ENCODE results near the gene ZCCHC14.
"Not testable (repeated sequence)": the region's sequence is repeated elsewhere in the genome, so short reads cannot be mapped to it uniquely, and the experiment has no call there.

ZCCHC14 gene

DNA sequence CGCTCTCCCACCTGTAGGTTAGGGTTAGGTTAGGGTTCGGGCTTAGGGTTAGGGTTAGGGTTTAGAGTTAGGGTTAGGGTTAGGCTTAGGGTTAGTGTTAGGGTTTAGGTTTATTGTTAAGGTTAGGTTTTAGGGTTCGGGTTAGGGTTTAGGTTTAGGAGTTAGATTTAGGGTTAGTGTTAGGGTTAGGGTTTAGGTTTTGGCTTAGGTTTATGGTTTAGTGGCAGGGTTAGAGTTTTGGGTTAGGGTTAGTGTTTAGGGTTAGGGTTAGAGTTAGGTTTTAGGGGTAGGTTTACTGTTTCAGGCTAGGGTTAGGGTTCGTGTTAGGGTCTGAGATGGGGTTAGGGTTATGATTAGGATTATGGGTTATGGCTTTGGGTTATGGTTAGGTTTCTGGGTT, 31.6 kb upstream of the ZCCHC14 start:
- no peak for DNase-seq (ENCODE audit: low spot score)

DNA sequence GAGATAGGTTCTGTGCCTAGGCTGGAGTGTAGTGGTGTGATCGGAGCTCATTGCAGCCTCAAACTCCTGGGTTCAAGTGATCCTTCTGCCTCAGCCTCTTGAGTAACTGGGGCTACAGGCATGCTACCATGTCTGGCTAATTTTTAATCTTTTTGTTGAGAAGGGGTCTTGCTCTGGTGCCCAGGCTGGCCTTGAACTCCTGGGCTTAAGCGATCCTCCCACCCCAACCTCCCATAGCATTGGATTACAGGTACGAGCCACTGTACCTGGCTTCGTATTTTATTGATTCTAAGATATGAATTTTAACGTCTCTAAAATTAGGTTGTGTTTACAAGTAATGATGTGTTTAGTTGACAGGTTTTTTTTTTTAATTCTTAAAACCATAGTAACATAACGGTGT, 30.8 kb upstream of the ZCCHC14 start:
- DNase-seq (ENCODE audit: low spot score), result not testable (repeated sequence)

DNA sequence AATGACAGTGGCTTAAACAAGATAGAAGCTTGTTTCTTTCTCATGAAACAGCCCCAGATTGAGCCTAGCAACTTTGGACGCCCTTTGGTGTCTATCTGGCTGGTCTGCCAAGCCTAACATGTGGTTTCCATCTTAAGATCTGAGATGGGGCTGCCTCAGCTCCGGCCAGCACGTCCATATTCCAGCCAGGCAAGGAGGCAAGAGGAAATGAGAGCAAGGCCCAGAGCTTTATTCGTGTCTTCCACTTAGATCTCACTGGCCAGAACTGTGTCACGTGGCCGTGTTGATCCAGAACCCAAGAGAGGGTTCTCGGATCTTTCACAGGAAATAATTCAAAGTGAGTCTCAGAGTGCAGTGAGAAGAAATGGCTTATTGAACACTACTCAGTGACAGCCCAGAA, 28.9 kb upstream of the ZCCHC14 start:
- not testable (repeated sequence) for DNase-seq (ENCODE audit: low spot score)

DNA sequence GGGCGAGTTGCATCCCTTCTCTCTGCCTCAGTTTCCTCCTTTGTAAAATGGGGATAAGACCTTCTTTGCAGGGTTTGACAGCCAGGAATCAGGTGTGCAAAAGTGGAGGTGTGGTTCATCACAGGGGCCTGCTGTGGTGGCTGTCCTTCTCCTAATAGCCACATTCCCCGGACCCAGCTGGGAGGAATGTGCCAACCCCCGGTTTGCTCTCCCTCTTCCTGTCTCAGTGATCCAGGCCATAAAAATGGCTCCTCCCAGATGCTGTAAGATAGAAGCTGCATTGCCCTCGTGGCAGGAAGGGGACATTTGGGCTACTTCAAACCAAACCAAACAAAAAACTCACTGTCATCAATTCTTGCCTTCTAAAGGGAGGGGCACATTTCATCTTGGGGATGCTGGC, 26.3 kb upstream of the ZCCHC14 start:
- DNase-seq (ENCODE audit: low spot score), result not testable (repeated sequence)

DNA sequence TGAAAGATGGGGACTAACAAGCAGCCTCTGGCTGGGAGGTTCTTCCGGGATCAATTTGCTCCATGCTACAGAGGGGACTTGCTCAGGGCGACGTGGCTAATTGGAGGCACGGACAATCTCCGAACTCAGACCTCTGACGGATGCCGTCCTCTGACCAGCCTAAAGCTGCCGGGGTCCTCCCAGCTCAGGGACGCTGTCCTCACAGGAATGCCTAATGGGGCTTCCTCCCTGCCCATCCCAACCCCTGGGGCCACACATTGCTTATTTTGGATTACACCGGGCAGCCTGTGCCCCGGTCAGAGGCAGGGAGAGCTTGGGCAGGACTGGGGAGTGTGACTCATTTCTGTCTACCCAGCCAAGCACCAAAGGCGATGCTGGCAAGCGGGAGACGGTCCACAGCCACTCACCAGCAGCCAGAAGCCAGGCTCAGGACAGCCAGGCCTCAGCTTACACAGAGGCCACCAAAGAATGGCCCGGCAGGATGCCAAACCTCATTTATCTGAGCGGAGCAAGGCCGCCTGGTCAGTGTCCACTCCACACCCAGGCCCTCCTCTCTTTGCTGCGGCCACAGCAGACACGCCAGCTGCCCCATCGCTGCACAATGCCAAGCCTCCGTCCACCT, 25.7 kb upstream of the ZCCHC14 start:
- not testable (repeated sequence) for DNase-seq (ENCODE audit: low spot score)

DNA sequence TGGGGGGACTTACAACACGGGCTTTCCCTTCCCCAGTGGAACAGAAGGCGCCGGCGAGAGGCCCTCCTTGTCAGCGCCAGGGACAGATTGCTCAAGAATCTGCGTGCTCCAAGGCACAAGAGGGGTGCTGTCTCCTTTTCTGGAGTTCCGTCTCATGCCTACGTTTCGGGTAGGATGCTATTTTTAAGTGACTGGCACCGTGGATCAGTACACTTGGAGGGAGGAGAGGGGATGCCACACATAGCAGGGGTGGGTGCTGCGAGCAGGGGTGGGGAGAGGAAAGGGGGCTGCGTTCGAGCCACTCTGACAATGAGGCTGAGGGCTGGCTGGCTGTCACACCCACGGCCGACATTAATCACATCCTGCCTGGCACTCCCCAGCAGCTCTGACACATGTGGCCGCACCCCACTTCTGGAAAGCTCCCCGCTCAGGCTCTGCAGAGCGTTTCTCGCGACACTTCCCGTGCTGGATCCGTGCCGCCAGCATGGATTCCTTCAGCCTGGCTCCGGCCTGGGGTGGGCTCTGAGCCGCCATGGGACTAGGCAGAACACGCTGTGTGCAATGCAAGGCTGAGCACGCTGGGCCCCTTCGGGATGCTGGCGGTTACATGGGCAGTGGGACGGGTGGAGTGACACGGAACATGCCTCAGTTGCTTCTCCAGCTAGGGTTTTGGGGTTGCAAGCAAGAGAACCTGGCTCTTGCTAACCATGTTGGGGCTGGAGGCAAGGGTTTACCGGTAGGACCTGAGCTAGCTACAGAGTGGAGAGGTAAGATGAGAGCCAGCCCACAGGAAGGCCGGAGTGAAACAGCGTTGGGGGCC, 25.0 kb upstream of the ZCCHC14 start:
- DNase-seq (ENCODE audit: low spot score), result not testable (repeated sequence)

DNA sequence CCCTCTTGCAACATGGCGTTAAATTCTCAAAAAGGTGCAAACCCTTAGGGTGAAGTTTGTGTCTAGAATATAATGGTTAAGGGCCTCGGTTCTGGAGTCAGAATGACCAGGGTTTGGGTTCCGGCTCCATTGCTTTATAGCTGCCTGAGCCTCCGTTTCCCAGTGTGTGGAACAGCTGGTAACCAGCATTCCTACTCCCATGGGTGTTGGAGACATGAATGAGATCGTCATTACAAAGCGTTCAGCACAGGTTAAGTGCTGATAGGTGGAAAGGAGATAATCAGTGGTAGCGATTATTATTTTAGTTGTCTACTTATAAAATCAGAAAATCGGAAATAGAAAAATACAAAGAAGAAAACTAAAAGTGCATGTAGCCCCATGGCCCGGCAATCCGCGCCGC, 23.5 kb upstream of the ZCCHC14 start:
- DNase-seq (ENCODE audit: low spot score), result no peak

DNA sequence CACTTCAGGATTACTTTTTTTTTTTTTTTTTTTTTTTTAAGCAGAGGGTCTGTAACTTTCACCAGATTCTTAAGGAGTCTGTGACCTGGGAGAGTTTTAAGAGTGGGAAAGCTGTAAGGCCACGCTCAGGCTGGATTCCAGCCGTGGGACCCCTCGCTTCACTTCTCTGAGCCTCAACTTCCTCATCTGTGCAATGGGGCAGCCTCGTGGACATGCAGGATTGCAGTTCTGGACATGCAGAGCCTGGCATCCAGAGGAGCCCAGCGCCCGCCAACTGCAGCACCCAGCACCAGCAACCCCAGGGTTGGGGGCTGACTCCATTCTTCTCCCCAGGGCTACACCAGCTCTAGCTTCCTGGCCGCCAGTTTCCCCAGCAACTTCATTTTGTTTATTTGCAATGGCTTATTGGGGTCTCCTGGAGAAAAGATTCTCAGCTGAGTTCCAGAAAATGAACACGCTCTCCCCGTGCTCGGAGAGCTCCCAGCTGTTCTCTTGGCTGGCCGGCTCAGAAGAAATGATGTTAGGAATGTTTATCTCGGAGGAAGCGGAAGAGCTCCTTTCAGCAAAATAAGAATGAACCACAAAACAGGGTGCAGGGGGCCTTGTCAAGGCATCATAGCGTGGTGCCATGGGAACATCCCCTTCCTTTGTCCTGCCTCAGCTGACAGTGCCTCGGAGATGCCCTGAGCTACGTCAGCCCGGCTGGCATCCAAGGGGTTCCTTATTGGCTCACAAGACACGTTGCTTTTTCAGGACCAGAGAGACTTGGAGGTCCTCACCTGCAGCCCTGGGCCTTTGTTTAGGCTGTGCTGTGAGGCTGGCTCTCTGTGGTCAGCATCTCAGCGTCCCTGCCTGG, 22.9 kb upstream of the ZCCHC14 start:
- no peak for DNase-seq (ENCODE audit: low spot score)

DNA sequence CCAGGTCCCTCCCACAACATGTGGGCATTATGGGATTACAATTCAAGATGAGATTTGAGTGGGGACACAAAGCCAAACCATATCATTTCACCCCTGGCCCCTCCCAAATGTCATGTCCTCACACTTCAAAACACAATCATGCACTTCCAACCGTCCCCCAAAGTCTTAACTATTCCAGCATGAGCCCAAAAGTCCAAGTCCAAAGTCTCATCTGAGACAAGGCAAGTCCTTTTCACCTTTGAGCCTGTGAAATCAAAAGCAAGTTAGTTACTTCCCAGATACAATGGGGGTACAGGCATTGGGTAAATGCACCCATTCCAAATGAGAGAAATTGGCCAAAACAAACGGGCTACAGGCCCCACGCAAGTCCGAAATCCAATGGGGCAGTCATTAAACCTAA, 17.0 kb upstream of the ZCCHC14 start:
- DNase-seq (ENCODE audit: low spot score), result not testable (repeated sequence)

DNA sequence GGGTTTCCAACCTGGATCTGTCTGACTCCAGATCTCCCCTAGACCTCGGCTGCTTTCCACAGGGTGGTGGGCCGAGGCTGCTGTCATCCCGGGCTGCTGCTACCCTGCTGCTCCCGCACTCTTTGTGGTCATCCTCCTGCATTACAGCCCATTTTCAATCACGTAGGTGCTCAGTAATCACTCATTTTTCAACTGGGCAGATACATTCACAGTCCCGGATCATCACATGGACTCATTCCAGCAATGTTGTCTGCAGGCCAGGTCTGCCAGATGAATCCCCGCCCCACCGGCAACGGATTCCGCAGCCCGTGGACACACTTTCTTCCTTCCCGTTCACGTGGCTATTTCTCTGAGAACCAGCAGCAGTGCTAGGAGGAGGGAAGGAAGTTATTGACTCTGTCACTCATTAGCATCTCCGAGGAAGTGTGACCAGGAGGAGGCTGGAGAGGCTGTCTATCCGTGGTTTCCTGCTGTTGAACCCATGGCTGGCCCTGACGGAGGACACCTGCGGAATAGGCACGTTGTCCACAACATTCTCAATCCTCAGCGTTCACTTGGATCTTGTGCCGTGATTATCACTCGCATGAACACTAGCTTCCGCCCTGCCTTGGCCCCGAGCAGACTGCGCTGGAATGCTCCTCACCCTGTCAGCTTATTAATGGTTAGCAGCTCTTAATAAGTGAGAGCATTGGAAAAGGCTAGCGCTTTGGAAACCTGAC, 14.7 kb upstream of the ZCCHC14 start:
- no peak for DNase-seq (ENCODE audit: low spot score)

DNA sequence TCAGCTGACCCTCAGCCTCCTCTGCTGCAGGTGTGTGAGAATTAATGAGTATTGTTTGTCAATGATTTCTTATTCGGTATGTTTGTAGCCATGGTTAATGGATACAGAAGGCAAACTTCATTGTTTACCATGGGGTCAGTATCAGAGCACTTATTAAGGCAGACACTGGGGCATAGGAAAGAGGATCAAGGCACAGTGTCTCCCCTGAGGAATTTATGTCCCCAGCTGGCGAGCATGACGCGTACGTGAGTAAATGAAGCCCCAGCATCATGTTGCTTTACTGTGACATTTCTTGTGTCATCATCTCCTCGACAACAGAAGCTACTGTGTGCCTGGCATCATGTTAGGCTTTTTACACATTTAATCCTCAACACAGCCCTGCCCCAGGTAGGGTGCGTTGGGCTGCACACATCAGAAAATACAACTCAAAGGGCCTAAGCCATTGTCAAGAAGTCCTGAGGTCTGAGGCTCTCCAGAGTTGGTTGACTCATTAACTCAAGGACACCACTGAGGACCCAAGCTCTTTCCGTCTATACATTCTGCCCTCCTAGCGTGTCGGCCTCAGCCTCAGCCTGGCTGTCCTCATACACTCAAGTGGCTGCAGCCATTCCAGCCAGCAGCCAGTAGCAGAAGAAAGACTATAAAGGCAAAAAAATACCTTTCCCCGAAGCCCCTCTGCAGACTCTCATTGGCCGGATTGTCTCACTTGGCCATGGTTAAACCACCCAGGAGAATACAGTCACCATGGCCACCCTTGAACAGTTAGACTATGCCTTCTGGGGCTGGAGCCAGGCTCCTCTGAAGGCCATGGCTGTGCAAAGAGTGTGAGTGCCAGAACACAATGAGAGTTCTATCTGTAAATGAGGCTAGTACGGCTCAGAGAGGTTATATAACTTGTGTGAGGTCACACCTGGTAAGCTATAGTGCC, 13.9 kb upstream of the ZCCHC14 start:
- DNase-seq (ENCODE audit: low spot score), result no peak

DNA sequence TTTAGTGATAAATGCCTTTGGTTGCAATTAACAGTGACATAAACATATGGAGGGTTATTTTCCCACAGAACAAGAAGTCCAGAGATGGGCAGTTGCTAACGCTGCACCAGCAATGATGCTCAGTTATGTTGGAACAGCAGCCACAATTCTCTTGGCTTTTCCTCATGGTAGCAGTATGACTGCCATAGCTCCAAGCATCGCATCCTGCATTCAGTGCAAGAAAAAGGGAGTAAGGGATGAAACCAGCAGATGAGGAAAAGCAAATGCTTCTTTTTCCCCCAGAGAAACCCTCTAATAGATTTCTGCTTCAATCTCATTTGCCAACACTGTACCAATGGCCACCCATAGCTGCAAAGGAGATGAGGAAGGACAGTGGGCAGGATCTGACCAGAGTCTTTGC, 13.0 kb upstream of the ZCCHC14 start:
- DNase-seq (ENCODE audit: low spot score), result no peak

DNA sequence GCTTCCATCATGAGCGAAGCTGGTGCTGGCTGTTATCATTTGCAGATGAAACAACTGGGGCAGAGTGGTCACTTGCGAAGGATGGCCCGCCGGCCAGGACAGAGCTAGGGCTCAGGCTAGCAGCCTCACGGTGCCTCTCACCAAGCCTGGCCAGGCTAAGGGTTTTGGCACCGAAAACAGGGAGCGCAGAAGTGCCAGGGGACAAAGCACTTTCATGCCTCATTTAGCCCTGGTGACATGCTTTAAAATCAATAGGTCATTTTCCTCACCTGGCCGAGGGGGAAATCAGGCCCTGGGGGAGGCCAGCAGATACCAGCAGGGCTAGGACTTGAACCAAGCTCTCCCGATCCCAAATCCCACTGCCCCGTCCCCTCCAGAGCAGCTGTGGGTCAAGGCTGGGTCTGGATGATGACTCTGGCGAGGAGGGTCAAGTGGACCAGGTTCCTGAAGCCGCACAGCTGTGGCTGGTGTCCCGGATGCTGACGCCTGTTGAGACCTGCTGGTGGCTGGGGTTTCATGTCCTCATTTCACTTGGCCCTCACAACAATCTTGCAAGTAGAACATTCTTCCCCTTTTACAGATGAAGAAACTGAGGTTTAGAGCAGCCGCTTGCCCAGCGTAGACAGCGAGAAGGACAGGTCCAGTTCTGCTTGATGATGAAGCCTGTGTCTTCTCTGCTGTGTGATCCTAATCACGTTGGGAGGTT, 10.6 kb upstream of the ZCCHC14 start:
- not testable (repeated sequence) for DNase-seq (ENCODE audit: low spot score)

DNA sequence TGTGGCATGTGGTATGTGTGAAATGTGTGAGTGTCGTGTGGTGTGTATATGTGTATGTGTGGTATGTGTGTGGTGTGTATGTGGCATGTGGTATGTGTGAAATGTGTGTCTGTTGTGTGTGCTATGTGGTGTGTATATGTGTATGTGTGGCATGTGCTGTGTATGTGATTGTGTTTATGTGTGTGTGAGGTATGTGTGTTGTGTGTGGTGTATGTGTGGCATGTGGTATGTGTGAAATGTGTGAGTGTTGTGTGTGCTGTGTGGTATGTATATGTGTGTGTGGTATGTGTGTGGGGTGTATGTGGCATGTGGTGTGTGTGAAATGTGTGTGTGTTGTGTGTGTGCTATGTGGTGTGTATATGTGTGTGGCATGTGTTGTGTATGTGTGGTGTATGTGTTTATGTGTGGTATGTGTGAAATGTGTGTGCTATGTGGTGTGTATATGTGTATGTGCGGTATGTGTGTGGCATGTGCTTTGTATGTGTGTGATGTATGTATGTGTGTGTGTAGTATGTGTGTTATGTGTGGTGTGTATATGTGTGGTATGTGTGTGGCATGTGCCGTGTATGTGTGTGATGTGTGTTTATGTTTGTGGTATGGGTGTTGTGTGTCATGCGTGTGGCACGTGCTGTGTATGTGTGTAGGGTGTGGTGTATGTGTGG, 9.6 kb upstream of the ZCCHC14 start:
- DNase-seq (ENCODE audit: low spot score), result no peak

DNA sequence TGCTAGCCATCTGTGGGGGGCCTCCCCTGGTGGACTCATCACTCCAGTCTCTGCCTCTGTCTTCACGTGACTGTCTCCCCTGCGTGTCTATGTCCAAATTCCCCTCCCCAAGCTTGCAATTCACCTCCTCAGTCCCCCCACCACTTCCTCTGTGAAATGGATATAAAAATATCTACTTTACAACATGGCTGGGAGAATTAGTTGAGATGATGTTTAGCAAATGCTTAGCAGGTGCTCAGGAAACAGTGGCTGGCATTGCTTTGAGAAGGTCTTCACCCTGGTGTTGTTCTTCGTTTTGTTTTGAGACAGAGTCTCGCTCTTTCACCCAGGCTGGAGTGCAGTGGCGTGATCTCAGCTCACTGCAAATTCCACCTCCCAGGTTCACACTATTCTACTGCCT, 8.3 kb upstream of the ZCCHC14 start:
- no peak for DNase-seq (ENCODE audit: low spot score)

DNA sequence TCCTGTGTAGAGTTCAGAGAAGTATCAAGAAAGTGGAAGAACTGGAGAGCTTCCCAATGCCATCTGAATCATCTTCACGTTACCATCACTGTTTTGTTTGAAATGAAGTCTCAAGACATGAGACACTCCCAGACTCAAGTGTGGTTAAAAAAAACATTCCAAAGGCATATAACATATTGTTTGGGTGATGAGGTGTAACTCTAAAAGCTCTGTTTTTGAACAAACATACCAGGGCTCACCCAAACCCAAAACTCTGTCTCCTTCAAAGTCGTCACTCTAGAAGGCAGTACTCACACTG, 6.3 kb upstream of the ZCCHC14 start:
- DNase-seq (ENCODE audit: low spot score), result no peak

DNA sequence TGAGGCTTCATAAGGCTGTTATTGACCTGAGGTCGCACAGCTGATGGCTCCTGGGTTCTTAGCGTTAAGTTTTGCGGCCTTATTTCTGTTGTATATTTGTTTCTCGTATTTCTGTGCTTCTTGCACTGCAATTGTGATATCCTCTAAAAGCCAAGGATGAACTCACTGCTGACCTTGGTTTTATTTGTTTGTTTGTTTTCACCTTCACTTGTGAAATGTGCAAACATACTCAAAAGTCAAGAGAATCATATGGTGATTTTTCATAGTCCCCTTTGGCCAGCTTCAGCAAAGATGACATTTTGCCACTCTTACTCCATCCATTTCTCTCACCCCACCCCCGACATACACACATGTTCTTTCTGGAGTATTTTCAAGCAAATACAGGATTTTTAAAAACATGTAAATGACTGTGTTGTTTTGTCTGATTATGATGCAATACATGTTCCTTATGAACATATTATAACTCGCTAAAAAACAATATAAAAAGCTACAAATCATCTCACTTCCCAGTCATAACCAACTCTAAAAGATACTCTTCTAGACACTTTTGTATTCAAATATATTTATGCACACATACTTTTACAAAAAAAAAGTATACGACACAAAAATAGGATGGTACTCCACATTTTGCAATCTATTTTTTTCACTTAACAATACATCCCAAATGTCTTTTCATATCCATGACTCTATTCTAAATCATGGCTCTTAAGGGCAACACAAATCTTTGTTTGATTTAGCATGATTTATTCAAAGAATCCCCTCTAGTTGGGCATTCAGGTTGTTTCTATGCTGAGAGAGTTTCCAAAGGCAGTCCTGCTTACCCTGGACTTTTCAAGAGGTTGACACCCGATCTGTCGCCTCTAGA, 5.7 kb upstream of the ZCCHC14 start:
- no peak for DNase-seq (ENCODE audit: low spot score)

DNA sequence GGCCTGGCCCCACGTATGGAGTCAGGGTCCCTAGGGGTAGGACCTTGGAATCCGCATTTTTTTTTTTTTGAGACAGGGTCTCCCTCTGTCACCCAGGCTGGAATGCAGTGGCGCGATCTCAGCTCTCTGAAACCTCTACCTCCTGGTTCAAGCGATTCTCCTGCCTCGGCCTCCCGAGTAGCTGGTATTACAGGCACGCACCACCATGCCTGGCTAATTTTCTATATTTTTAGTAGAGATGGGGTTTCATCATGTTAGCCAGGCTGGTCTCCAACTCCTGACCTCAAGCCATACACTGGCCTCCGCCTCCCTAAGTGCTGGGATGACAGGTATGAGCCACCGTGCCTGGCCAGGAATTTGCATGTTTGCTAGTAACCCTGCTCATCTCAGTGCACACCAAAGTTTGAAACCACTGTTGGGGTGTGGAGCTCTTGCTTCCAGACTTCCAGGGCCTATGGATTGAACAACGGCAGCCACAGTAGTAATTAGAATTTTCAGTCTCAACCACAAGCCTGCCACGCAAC, 5.0 kb upstream of the ZCCHC14 start:
- not testable (repeated sequence) for DNase-seq (ENCODE audit: low spot score)

All from hematopoietic multipotent progenitor cell treated with erythropoietin and hydrocortisone succinate and interleukin-3 and kit ligand, for 17 days (in vitro differentiated cells).